Prostate gland (tissue), 2 donors: ENCODE measurements around the gene GPR183.

Source experiments
- CTCF ChIP-seq, 4 experiments: fragments of 200-600 bp in 2 of 4; fragments of 450-650 bp in 2 of 4; sonication (generic) in 2 of 4; IDR thresholded peaks; 1 replicate in 3 of 4; 2 replicates in 1 of 4; pipeline ENCODE4 v1.5.1; 2016 to 2019; ENCODE audit warnings: antibody characterized with exemption in 4 of 4, mild to moderate bottlenecking in 2 of 4, moderate library complexity in 2 of 4
- POLR2A ChIP-seq: fragments of 450-650 bp; IDR thresholded peaks from one replicate; pipeline ENCODE4 v1.6.1; 2016; ENCODE audit warnings: antibody characterized with exemption, mild to moderate bottlenecking
- POLR2AphosphoS5 ChIP-seq: sonication (generic); formaldehyde crosslinking; IDR thresholded peaks from one replicate; pipeline ENCODE4 v1.6.1; 2017; ENCODE audit warnings: antibody characterized with exemption

GRCh38 chr13:99327126-99327525 is 19.9 kb upstream of the GPR183 start:
- TF ChIP-seq CTCF (IDR thresholded peaks at IDR 0.05) (no peak), POLR2AphosphoS5 (no peak), POLR2A (no peak)
